HEK293 (cell line): ENCODE results near the gene MAP7D1.

Experiments
- CTCF ChIA-PET: fragments of 350-600 bp; formaldehyde crosslinking; extraction: SDS; loops from one replicate; lab custom pipeline; 2021; ENCODE audit warnings: antibody characterized with exemption; lab: Yijun Ruan, JAX
- POLR2A ChIA-PET: fragments of 300-600 bp; formaldehyde crosslinking; extraction: SDS; loops from one replicate; lab custom pipeline; 2020; ENCODE audit warnings: antibody characterized with exemption, inconsistent platforms; lab: Yijun Ruan, JAX
- H3K27ac ChIP-seq: fragments of 200-500 bp; sonication (Bioruptor generic); 2 replicates; pipeline ENCODE4 v1.5.1; 2014; ENCODE audit warnings: low read depth, low read length, control low read depth, inconsistent platforms; ENCODE audit errors: extremely low read depth
- H3K36me3 ChIP-seq, 2 experiments: fragments of 200-500 bp in 1 of 2; sonication (Bioruptor generic) in 1 of 2; 1 replicate in 1 of 2; 2 replicates in 1 of 2; pipeline ENCODE4 v1.5.1; 2014 to 2017; ENCODE audit warnings: inconsistent platforms in 2 of 2, low read length in 2 of 2; ENCODE audit not compliant: control insufficient read depth in 2 of 2, insufficient read depth in 1 of 2
- H3K4me1 ChIP-seq: fragments of 200-500 bp; sonication (Bioruptor generic); 2 replicates; pipeline ENCODE4 v1.5.1; 2014; ENCODE audit warnings: mild to moderate bottlenecking, low read length, inconsistent platforms; ENCODE audit not compliant: control insufficient read depth, insufficient read depth
- H3K4me3 ChIP-seq: 2 replicates; pipeline ENCODE4 v1.5.1; 2011; ENCODE audit warnings: low read depth, mild to moderate bottlenecking, control low read depth, low read length, moderate library complexity
- H3K9me3 ChIP-seq: fragments of 200-500 bp; sonication (Bioruptor generic); 2 replicates; pipeline ENCODE4 v1.5.1; 2014; ENCODE audit warnings: low read depth, low read length, inconsistent platforms; ENCODE audit not compliant: control insufficient read depth, insufficient read depth
- BCL11B ChIP-seq: fragments of 450-650 bp; formaldehyde crosslinking; IDR thresholded peaks from 2 replicates; pipeline ENCODE4 v1.5.1; 2016; ENCODE audit warnings: low read depth, missing biosample characterization, missing genetic modification characterization
- CTCF ChIP-seq: fragments of 450-650 bp; formaldehyde crosslinking; IDR thresholded peaks from 2 replicates; pipeline ENCODE4 v1.5.1; 2016; ENCODE audit warnings: missing biosample characterization, missing genetic modification characterization
- GLIS2 ChIP-seq: fragments of 450-650 bp; formaldehyde crosslinking; IDR thresholded peaks from 2 replicates; pipeline ENCODE4 v1.5.1; 2016; ENCODE audit warnings: missing biosample characterization, missing genetic modification characterization
- HOXA7 ChIP-seq: sonication (generic); formaldehyde crosslinking; IDR thresholded peaks from 2 replicates; pipeline ENCODE4 v1.8.1; 2022; ENCODE audit warnings: missing genetic modification reagents, borderline replicate concordance
- PRDM10 ChIP-seq: fragments of 450-650 bp; formaldehyde crosslinking; IDR thresholded peaks from 2 replicates; pipeline ENCODE4 v1.5.1; 2016; ENCODE audit warnings: missing biosample characterization, missing genetic modification characterization
- ZBTB11 ChIP-seq: fragments of 450-650 bp; formaldehyde crosslinking; conservative IDR thresholded peaks from 2 replicates; pipeline ENCODE4 v1.5.1; 2016; ENCODE audit warnings: low read depth, missing biosample characterization, missing genetic modification characterization
- ZBTB17 ChIP-seq: fragments of 450-650 bp; formaldehyde crosslinking; IDR thresholded peaks from 2 replicates; pipeline ENCODE4 v1.5.1; 2016; ENCODE audit warnings: missing biosample characterization, missing genetic modification characterization
- ZBTB8A ChIP-seq: fragments of 450-650 bp; formaldehyde crosslinking; IDR thresholded peaks from 2 replicates; pipeline ENCODE4 v1.5.1; 2016; ENCODE audit warnings: missing biosample characterization, missing genetic modification characterization
- ZNF121 ChIP-seq: fragments of 450-650 bp; formaldehyde crosslinking; IDR thresholded peaks from 2 replicates; pipeline ENCODE4 v1.5.1; 2016; ENCODE audit warnings: missing biosample characterization, missing genetic modification characterization
- ZNF132 ChIP-seq: fragments of 450-650 bp; formaldehyde crosslinking; IDR thresholded peaks from 2 replicates; pipeline ENCODE4 v1.5.1; 2017; ENCODE audit warnings: missing biosample characterization, missing genetic modification characterization, borderline replicate concordance
- ZNF140 ChIP-seq: fragments of 450-650 bp; formaldehyde crosslinking; IDR thresholded peaks from 2 replicates; pipeline ENCODE4 v1.5.1; 2016; ENCODE audit warnings: missing biosample characterization, missing genetic modification characterization
- ZNF16 ChIP-seq: fragments of 450-650 bp; formaldehyde crosslinking; IDR thresholded peaks from 2 replicates; pipeline ENCODE4 v1.5.1; 2016; ENCODE audit warnings: low read depth, missing biosample characterization, missing genetic modification characterization
- ZNF175 ChIP-seq: fragments of 450-650 bp; formaldehyde crosslinking; IDR thresholded peaks from 2 replicates; pipeline ENCODE4 v1.5.1; 2016; ENCODE audit warnings: missing biosample characterization, missing genetic modification characterization
- ZNF184 ChIP-seq: fragments of 450-650 bp; IDR thresholded peaks from 2 replicates; pipeline ENCODE4 v1.5.1; 2018; ENCODE audit warnings: missing biosample characterization, mild to moderate bottlenecking, missing genetic modification characterization
- ZNF248 ChIP-seq: fragments of 450-650 bp; formaldehyde crosslinking; IDR thresholded peaks from 2 replicates; pipeline ENCODE4 v1.5.1; 2017; ENCODE audit warnings: missing biosample characterization, missing genetic modification characterization
- ZNF266 ChIP-seq: fragments of 450-650 bp; formaldehyde crosslinking; IDR thresholded peaks from 2 replicates; pipeline ENCODE4 v1.5.1; 2016; ENCODE audit warnings: missing biosample characterization, missing genetic modification characterization, low read depth
- ZNF423 ChIP-seq: fragments of 450-650 bp; formaldehyde crosslinking; IDR thresholded peaks from 2 replicates; pipeline ENCODE4 v1.5.1; 2016; ENCODE audit warnings: missing biosample characterization, missing genetic modification characterization
- ZNF426 ChIP-seq: fragments of 450-650 bp; formaldehyde crosslinking; IDR thresholded peaks from 2 replicates; pipeline ENCODE4 v1.5.1; 2017; ENCODE audit warnings: missing biosample characterization, missing genetic modification characterization, mild to moderate bottlenecking, inconsistent platforms, moderate library complexity
- ZNF433 ChIP-seq: fragments of 450-650 bp; formaldehyde crosslinking; IDR thresholded peaks from 2 replicates; pipeline ENCODE4 v1.5.1; 2016; ENCODE audit warnings: missing biosample characterization, missing genetic modification characterization, low read depth
- ZNF513 ChIP-seq: fragments of 450-650 bp; IDR thresholded peaks from 2 replicates; pipeline ENCODE4 v1.5.1; 2018; ENCODE audit warnings: missing biosample characterization, missing genetic modification characterization
- ZNF530 ChIP-seq: fragments of 450-650 bp; formaldehyde crosslinking; IDR thresholded peaks from 2 replicates; pipeline ENCODE4 v1.5.1; 2016; ENCODE audit warnings: low read depth, missing biosample characterization, missing genetic modification characterization
- ZNF558 ChIP-seq: fragments of 450-650 bp; formaldehyde crosslinking; IDR thresholded peaks from 2 replicates; pipeline ENCODE4 v1.5.1; 2016; ENCODE audit warnings: missing biosample characterization, missing genetic modification characterization
- ZNF571 ChIP-seq: fragments of 450-650 bp; formaldehyde crosslinking; IDR thresholded peaks from 2 replicates; pipeline ENCODE4 v1.5.0; 2017; ENCODE audit warnings: missing biosample characterization, missing genetic modification characterization
- ZNF596 ChIP-seq: fragments of 450-650 bp; IDR thresholded peaks from 2 replicates; pipeline ENCODE4 v1.5.0; 2018; ENCODE audit warnings: missing biosample characterization, mild to moderate bottlenecking, missing genetic modification characterization, moderate library complexity
- ZNF610 ChIP-seq: fragments of 450-650 bp; formaldehyde crosslinking; IDR thresholded peaks from 2 replicates; pipeline ENCODE4 v1.5.1; 2016; ENCODE audit warnings: missing biosample characterization, missing genetic modification characterization, borderline replicate concordance
- ZNF623 ChIP-seq: fragments of 450-650 bp; formaldehyde crosslinking; IDR thresholded peaks from 2 replicates; pipeline ENCODE4 v1.5.1; 2016; ENCODE audit warnings: missing biosample characterization, missing genetic modification characterization
- ZNF747 ChIP-seq: fragments of 450-650 bp; formaldehyde crosslinking; IDR thresholded peaks from 2 replicates; pipeline ENCODE4 v1.5.1; 2016; ENCODE audit warnings: missing biosample characterization, missing genetic modification characterization
- ZNF837 ChIP-seq: fragments of 450-650 bp; formaldehyde crosslinking; IDR thresholded peaks from 2 replicates; pipeline ENCODE4 v1.5.1; 2016; ENCODE audit warnings: missing biosample characterization, missing genetic modification characterization

MAP7D1 gene

GRCh38 chr1:36151134-36151844 is 4.7 kb upstream of the MAP7D1 start:
- no peaks in the 10 kb centered on the region for H3K4me1 ChIP-seq
- 0 out of 2 replicates have a peak, but pooled peaks have one; percentile 16 for TF ChIP-seq ZBTB8A (tag by site-specific recombination)
- TF ChIP-seq HOXA7 (CRISPR knock-in tag): no peak
- TF ChIP-seq ZNF610 (tag by site-specific recombination): no peak
- TF ChIP-seq ZNF513: no peak
- TF ChIP-seq ZNF558 (tag by site-specific recombination): 0 out of 2 replicates have a peak, but pooled peaks have one; percentile 39
- peak; percentile 95 for TF ChIP-seq ZNF121 (tag by site-specific recombination)
- TF ChIP-seq GLIS2: no peak
- TF ChIP-seq ZNF596 (tag by site-specific recombination): no peak; the same call in 1 of the 2 replicates
- TF ChIP-seq CTCF (tag by site-specific recombination): no peak
- 0 out of 2 replicates have a peak, but pooled peaks have one; percentile 49 for TF ChIP-seq ZBTB17
- TF ChIP-seq ZNF530 (tag by site-specific recombination): no peak
- TF ChIP-seq ZNF132 (tag by site-specific recombination): no peak
- no peak for TF ChIP-seq ZNF623 (tag by site-specific recombination)
- TF ChIP-seq ZNF747 (tag by site-specific recombination): no peak
- TF ChIP-seq ZNF184: no peak
- no peak for TF ChIP-seq ZNF16 (tag by site-specific recombination)
- no peak for TF ChIP-seq ZNF248
- TF ChIP-seq ZBTB11 (tag by site-specific recombination): peak; percentile 42
- TF ChIP-seq ZNF266: no peak
- TF ChIP-seq ZNF837 (tag by site-specific recombination): no peak
- no peak for TF ChIP-seq ZNF426 (tag by site-specific recombination)
- no peak for TF ChIP-seq ZNF175 (tag by site-specific recombination)
- no peak for TF ChIP-seq BCL11B (tag by site-specific recombination)
- TF ChIP-seq PRDM10: peak; percentile 34; the same call in 1 of the 2 replicates
- TF ChIP-seq ZNF433 (tag by site-specific recombination): no peak
- TF ChIP-seq ZNF423 (tag by site-specific recombination): no peak
- no peak for TF ChIP-seq ZNF571 (tag by site-specific recombination)
- no peak for TF ChIP-seq ZNF140 (tag by site-specific recombination)

More at GRCh38 chr1:36151134-36151844, 4.7 kb upstream of the MAP7D1 start:
- Histone ChIP-seq H3K36me3 (peaks cover 0 to 12% of the 10 kb centered on the region in 2 experiments; a peak in 1 of 3 replicates), H3K9me3 (no peaks in the 10 kb centered on the region), H3K4me3 (no peak overlapping the region), H3K27ac (no peak overlapping the region)
- POLR2A ChIA-PET: interaction anchor here (0.5 to 3.8 kb wide), 6 partner anchors 9 to 173 kb away, joined by 3 to 28 read pairs (median 14); partner anchors contain the start of genes EVA1B and THRAP3
- CTCF ChIA-PET: interaction anchor here (0.6 to 4.4 kb wide), 9 partner anchors 9 to 268 kb away, joined by 3 to 132 read pairs (median 9); no protein-coding TSS in a partner anchor
